SK-N-SH (cell line): Measurements from ENCODE around the gene ALG3. TPM values are rescaled to one million over a fixed set of nuclear protein-coding genes. Genes with fewer than 3 reads are reported as not detected.

Source experiments
- CTCF ChIA-PET: fragments of 300-600, 350-600 bp; formaldehyde crosslinking; extraction: SDS; loops from one replicate; lab custom pipeline; 2021; lab: Yijun Ruan, JAX
- POLR2A ChIA-PET: fragments of 350-600 bp; sonication (Branson Sonifier 250); formaldehyde crosslinking; extraction: SDS; loops from one replicate; lab custom pipeline; 2020; ENCODE audit warnings: antibody characterized with exemption, inconsistent platforms; lab: Yijun Ruan, JAX
- DNase-seq: peaks from one replicate; pipeline ENCODE4 v3.0.0; 2012
- H2AFZ ChIP-seq: fragments of 200-600 bp; sonication (generic); 2 replicates; pipeline ENCODE4 v1.8.1; 2016; ENCODE audit warnings: antibody characterized with exemption, mild to moderate bottlenecking, low read depth
- H3F3A ChIP-seq: fragments of 200-600 bp; sonication (generic); replicated peaks from 2 replicates; pipeline ENCODE3; 2016; ENCODE audit warnings: antibody characterized with exemption, mild to moderate bottlenecking; ENCODE audit not compliant: insufficient read depth
- H3K27ac ChIP-seq, 2 experiments: fragments of 200-500 bp in 1 of 2; fragments of 200-600 bp in 1 of 2; sonication (Bioruptor generic) in 1 of 2; sonication (generic), shearing (Covaris generic) in 1 of 2; 2 replicates each; pipeline versions ENCODE4 v1.5.1 to v1.6.1; 2014 to 2016; ENCODE audit warnings: low read depth in 2 of 2, inconsistent platforms in 1 of 2, low read length in 1 of 2, mild to moderate bottlenecking in 1 of 2, mixed read lengths in 1 of 2
- H3K27me3 ChIP-seq: fragments of 200-600 bp; sonication (generic), shearing (Covaris generic); 2 replicates; pipeline ENCODE4 v1.6.1; 2016; ENCODE audit warnings: mixed run types; ENCODE audit not compliant: insufficient read depth
- H3K36me3 ChIP-seq, 2 experiments: fragments of 200-500 bp in 1 of 2; fragments of 200-600 bp in 1 of 2; sonication (Bioruptor generic) in 1 of 2; sonication (generic) in 1 of 2; replicated peaks in 1 of 2; 2 replicates each; pipeline versions ENCODE3 to v1.5.1; 2014 to 2016; ENCODE audit warnings: low read length in 1 of 2, mild to moderate bottlenecking in 1 of 2; ENCODE audit not compliant: insufficient read depth in 2 of 2, control insufficient read depth in 1 of 2
- H3K4me1 ChIP-seq, 2 experiments: fragments of 200-500 bp in 1 of 2; fragments of 200-600 bp in 1 of 2; sonication (Bioruptor generic) in 1 of 2; sonication (generic), shearing (Covaris generic) in 1 of 2; 2 replicates each; pipeline versions ENCODE4 v1.5.1 to v1.6.1; 2014 to 2016; ENCODE audit warnings: low read depth in 1 of 2, low read length in 1 of 2, mixed run types in 1 of 2; ENCODE audit not compliant: insufficient read depth in 2 of 2, control insufficient read depth in 1 of 2
- H3K4me2 ChIP-seq: fragments of 200-600 bp; sonication (generic), shearing (Covaris generic); 2 replicates; pipeline ENCODE4 v1.6.1; 2017; ENCODE audit warnings: mixed run types
- H3K4me3 ChIP-seq, 2 experiments: fragments of 200-500 bp in 1 of 2; fragments of 200-600 bp in 1 of 2; sonication (Bioruptor generic) in 1 of 2; sonication (generic), shearing (Covaris generic) in 1 of 2; 2 replicates each; pipeline versions ENCODE4 v1.5.1 to v1.8.1; 2014 to 2016; ENCODE audit warnings: low read depth in 2 of 2, inconsistent platforms in 1 of 2, low read length in 1 of 2, mild to moderate bottlenecking in 1 of 2, mixed read lengths in 1 of 2, moderate library complexity in 1 of 2
- H3K79me2 ChIP-seq: fragments of 200-600 bp; sonication (generic); 2 replicates; pipeline ENCODE4 v1.8.1; 2017; ENCODE audit warnings: mild to moderate bottlenecking; ENCODE audit not compliant: insufficient read depth
- H3K9ac ChIP-seq: fragments of 200-600 bp; sonication (generic); 2 replicates; pipeline ENCODE4 v1.6.1; 2017; ENCODE audit warnings: mixed run types
- H3K9me2 ChIP-seq: fragments of 200-600 bp; sonication (generic); 2 replicates; pipeline ENCODE4 v1.6.1; 2017; ENCODE audit warnings: mixed run types
- H3K9me3 ChIP-seq: fragments of 200-600 bp; sonication (generic); 2 replicates; pipeline ENCODE4 v1.6.1; 2017; ENCODE audit warnings: mixed run types, mild to moderate bottlenecking, moderate library complexity
- H4K20me1 ChIP-seq: fragments of 200-600 bp; sonication (generic); 2 replicates; pipeline ENCODE4 v1.6.1; 2017; ENCODE audit warnings: mild to moderate bottlenecking, mixed run types; ENCODE audit not compliant: insufficient read depth
- CHD2 ChIP-seq: fragments of 150-350 bp; IDR thresholded peaks from 2 replicates; pipeline ENCODE4 v1.6.1; 2018; ENCODE audit warnings: low read length; ENCODE audit not compliant: partially characterized antibody
- EZH2phosphoT487 ChIP-seq: fragments of 200-600 bp; sonication (generic); IDR thresholded peaks from 2 replicates; pipeline ENCODE4 v1.6.1; 2017; ENCODE audit warnings: low read depth, mixed run types, mild to moderate bottlenecking, antibody characterized with exemption, moderate library complexity, borderline replicate concordance
- FOSL2 ChIP-seq: IDR thresholded peaks from 2 replicates; pipeline ENCODE4 v1.4.0; 2012; ENCODE audit warnings: low read depth, mild to moderate bottlenecking, moderate library complexity, borderline replicate concordance
- FOXM1 ChIP-seq: IDR thresholded peaks from 2 replicates; pipeline ENCODE4 v1.4.0; 2012; ENCODE audit warnings: low read depth, mild to moderate bottlenecking
- GABPA ChIP-seq: IDR thresholded peaks from 2 replicates; pipeline ENCODE4 v1.4.0; 2012; ENCODE audit warnings: low read depth, mild to moderate bottlenecking
- GATA2 ChIP-seq: sonication (generic); formaldehyde crosslinking; IDR thresholded peaks from 2 replicates; pipeline ENCODE4 v1.5.0; 2020; ENCODE audit warnings: mild to moderate bottlenecking, missing genetic modification reagents
- JUND ChIP-seq: IDR thresholded peaks from 2 replicates; pipeline ENCODE4 v1.4.0; 2012
- MEF2A ChIP-seq: IDR thresholded peaks from 2 replicates; pipeline ENCODE4 v1.4.0; 2012; ENCODE audit warnings: low read depth, borderline replicate concordance
- RAD21 ChIP-seq: IDR thresholded peaks from 2 replicates; pipeline ENCODE4 v1.6.1; 2012; ENCODE audit warnings: mild to moderate bottlenecking, low read length
- TCF12 ChIP-seq: IDR thresholded peaks from 2 replicates; pipeline ENCODE4 v1.4.0; 2012
- YY1 ChIP-seq: IDR thresholded peaks from 2 replicates; pipeline ENCODE4 v1.4.0; 2012; ENCODE audit warnings: low read depth, mild to moderate bottlenecking
- WGBS: methylation state at CpG from one replicate; pipeline ENCODE4 v1.1.6; 2017; ENCODE audit warnings: low lambda C conversion rate; 5-methylcytosine and 5-hydroxymethylcytosine counted together
- polyA plus RNA-seq, 3 experiments: library from polyadenylated mRNA; depleted of rRNA; stranded (reverse); fragments of >200 nt; gene quantifications; 2 replicates each; pipeline ENCODE4 v1.2.3, GENCODE V29; 2012
- TF ChIP-seq, protein P1 (sequence below): fragments of 150-350 bp; IDR thresholded peaks from 2 replicates; pipeline ENCODE4 v1.6.1; 2016; ENCODE audit warnings: mild to moderate bottlenecking, low read depth, low read length
- TF ChIP-seq, protein P2 (sequence below): IDR thresholded peaks from 2 replicates; pipeline ENCODE4 v1.4.0; 2012; ENCODE audit warnings: low read depth, borderline replicate concordance
- TF ChIP-seq, protein P3 (sequence below): fragments of 200-600 bp; sonication (generic); IDR thresholded peaks from 2 replicates; pipeline ENCODE4 v1.6.1; 2017; ENCODE audit warnings: antibody characterized with exemption, mild to moderate bottlenecking, moderate library complexity
- TF ChIP-seq, protein P4 (sequence below): IDR thresholded peaks from 2 replicates; pipeline ENCODE4 v1.4.0; 2012; ENCODE audit warnings: low read depth
- TF ChIP-seq, protein P5 (sequence below): IDR thresholded peaks from 2 replicates; pipeline ENCODE4; 2012

ALG3 gene
- polyA plus RNA-seq, 1 of the 3 experiments (the other 2 are of a cell fraction): 66.0 TPM

DNA sequence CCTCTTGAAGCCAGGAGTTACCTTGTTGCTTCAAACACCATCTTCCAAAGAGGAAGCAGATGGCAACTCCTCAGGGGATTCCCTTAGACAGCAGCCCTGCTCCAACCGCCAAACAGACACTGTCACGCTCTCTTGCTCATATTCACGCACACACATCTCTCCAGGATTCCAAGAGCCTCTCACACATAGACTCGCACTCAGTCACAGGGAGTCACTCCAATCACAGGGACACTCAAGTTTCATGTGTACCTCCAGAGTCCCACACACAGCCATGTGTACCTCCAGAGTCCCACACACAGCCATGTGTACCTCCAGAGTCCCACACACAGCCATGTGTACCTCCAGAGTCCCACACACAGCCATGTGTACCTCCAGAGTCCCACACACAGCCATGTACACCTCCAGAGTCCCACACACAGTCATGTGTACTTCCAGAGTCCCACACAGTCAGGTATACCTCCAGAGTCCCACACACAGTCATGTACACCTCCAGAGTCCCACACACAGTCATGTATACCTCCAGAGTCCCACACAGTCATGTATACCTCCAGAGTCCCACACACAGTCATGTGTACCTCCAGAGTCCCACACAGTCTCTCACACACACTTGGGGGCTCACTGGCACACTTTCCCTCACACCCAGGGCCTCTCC lies 13.3 kb downstream of the ALG3 start (continued):
- TF ChIP-seq, protein P1, sequence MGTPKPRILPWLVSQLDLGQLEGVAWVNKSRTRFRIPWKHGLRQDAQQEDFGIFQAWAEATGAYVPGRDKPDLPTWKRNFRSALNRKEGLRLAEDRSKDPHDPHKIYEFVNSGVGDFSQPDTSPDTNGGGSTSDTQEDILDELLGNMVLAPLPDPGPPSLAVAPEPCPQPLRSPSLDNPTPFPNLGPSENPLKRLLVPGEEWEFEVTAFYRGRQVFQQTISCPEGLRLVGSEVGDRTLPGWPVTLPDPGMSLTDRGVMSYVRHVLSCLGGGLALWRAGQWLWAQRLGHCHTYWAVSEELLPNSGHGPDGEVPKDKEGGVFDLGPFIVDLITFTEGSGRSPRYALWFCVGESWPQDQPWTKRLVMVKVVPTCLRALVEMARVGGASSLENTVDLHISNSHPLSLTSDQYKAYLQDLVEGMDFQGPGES: no peak
- TF ChIP-seq FOSL2: no peak
- no peak for TF ChIP-seq TCF12
- TF ChIP-seq JUND: no peak
- TF ChIP-seq, protein P2, sequence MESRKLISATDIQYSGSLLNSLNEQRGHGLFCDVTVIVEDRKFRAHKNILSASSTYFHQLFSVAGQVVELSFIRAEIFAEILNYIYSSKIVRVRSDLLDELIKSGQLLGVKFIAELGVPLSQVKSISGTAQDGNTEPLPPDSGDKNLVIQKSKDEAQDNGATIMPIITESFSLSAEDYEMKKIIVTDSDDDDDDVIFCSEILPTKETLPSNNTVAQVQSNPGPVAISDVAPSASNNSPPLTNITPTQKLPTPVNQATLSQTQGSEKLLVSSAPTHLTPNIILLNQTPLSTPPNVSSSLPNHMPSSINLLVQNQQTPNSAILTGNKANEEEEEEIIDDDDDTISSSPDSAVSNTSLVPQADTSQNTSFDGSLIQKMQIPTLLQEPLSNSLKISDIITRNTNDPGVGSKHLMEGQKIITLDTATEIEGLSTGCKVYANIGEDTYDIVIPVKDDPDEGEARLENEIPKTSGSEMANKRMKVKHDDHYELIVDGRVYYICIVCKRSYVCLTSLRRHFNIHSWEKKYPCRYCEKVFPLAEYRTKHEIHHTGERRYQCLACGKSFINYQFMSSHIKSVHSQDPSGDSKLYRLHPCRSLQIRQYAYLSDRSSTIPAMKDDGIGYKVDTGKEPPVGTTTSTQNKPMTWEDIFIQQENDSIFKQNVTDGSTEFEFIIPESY: no peak

DNA sequence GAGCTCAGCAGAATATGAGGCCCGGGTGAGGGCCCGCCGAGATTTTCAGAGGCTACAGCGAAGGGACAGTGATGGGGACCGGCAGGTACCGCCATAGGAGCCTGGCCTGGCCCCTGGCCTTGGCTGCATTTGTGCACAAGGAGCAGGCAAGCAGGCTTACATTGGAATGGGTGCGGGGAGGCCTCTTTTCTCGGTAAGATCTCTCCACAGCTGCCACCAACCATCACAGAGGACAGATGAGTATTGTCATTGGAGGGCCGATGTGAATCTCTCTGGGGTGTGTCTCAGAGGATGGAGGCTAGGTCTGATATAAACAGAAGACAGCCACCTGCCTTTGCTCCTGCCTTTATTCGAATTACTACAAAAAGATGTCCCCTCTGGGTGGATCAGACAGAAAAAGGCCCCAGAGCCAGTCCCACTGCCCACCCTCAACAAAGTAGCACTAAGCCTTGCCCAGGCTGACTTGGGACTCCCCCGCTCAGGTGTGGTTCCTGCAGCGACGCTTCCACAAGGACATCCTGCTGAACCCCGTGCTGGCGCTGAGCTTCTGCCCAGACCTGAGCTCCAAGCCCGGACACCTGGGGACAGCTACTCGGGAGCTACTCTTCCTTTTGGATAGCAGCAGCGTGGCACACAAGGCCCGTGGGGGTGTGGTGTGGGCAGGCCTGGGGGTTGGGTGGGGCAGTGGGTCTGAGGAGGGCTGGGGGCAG lies 13.9 kb downstream of the ALG3 start:
- TF ChIP-seq, protein P2: no peak
- TF ChIP-seq FOXM1: no peak
- TF ChIP-seq, protein P1: no peak
- no peak for TF ChIP-seq MEF2A
- TF ChIP-seq, protein P3, sequence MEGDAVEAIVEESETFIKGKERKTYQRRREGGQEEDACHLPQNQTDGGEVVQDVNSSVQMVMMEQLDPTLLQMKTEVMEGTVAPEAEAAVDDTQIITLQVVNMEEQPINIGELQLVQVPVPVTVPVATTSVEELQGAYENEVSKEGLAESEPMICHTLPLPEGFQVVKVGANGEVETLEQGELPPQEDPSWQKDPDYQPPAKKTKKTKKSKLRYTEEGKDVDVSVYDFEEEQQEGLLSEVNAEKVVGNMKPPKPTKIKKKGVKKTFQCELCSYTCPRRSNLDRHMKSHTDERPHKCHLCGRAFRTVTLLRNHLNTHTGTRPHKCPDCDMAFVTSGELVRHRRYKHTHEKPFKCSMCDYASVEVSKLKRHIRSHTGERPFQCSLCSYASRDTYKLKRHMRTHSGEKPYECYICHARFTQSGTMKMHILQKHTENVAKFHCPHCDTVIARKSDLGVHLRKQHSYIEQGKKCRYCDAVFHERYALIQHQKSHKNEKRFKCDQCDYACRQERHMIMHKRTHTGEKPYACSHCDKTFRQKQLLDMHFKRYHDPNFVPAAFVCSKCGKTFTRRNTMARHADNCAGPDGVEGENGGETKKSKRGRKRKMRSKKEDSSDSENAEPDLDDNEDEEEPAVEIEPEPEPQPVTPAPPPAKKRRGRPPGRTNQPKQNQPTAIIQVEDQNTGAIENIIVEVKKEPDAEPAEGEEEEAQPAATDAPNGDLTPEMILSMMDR: no peak
- no peak for TF ChIP-seq JUND
- TF ChIP-seq GABPA: no peak
- TF ChIP-seq, protein P4, sequence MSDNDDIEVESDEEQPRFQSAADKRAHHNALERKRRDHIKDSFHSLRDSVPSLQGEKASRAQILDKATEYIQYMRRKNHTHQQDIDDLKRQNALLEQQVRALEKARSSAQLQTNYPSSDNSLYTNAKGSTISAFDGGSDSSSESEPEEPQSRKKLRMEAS: no peak
- TF ChIP-seq GATA2 (CRISPR knock-in tag): no peak
- no peak for TF ChIP-seq RAD21
- TF ChIP-seq EZH2phosphoT487: no peak
- TF ChIP-seq YY1: no peak
- TF ChIP-seq, protein P5, sequence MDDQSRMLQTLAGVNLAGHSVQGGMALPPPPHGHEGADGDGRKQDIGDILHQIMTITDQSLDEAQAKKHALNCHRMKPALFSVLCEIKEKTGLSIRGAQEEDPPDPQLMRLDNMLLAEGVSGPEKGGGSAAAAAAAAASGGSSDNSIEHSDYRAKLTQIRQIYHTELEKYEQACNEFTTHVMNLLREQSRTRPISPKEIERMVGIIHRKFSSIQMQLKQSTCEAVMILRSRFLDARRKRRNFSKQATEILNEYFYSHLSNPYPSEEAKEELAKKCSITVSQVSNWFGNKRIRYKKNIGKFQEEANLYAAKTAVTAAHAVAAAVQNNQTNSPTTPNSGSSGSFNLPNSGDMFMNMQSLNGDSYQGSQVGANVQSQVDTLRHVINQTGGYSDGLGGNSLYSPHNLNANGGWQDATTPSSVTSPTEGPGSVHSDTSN: no peak
- TF ChIP-seq CHD2: no peak
- H3K9me3 ChIP-seq: no peaks in the 10 kb centered on the region
- H3K79me2 ChIP-seq: no peaks in the 10 kb centered on the region
- WGBS: 83% methylated on average over 10 of the region's 19 CpGs
- H4K20me1 ChIP-seq: no peaks in the 10 kb centered on the region
- DNase-seq: no peak
- 0 out of 2 replicates have a peak overlapping the region, but pooled peaks have one; percentile 17 for H3K4me2 ChIP-seq
- no peak overlapping the region for H3K9ac ChIP-seq
- ChIA-PET CTCF (interaction anchor here (0.6 to 2.6 kb wide), 8 partner anchors 9 to 339 kb away, joined by 3 to 8 read pairs (median 4); partner anchors contain the start of genes ABCC5 and EEF1AKMT4), POLR2A (no interaction called here)
- H3K27ac ChIP-seq: no peak overlapping the region
- no peaks in the 10 kb centered on the region for H3K36me3 ChIP-seq
- H3K9me2 ChIP-seq: no peaks in the 10 kb centered on the region
- H3K27me3 ChIP-seq: peaks cover 21% of the 10 kb centered on the region
- H3F3A ChIP-seq: no peaks in the 10 kb centered on the region
- no peak overlapping the region for H2AFZ ChIP-seq
- H3K4me1 ChIP-seq: peaks cover 0 to 18% of the 10 kb centered on the region in 2 experiments; a peak in 2 of 4 replicates
- H3K4me3 ChIP-seq: no peak overlapping the region
